GM19238 (cell line): ENCODE data around the gene SLC46A1.
"Not testable (repeated sequence)": the region's sequence is repeated elsewhere in the genome, so short reads cannot be mapped to it uniquely, and the experiment has no call there.

Experiments used
- DNase-seq: peaks from one replicate; pipeline ENCODE4 v3.0.0; 2011; ENCODE audit warnings: low spot score; ENCODE audit not compliant: insufficient read length

Gene SLC46A1

DNA sequence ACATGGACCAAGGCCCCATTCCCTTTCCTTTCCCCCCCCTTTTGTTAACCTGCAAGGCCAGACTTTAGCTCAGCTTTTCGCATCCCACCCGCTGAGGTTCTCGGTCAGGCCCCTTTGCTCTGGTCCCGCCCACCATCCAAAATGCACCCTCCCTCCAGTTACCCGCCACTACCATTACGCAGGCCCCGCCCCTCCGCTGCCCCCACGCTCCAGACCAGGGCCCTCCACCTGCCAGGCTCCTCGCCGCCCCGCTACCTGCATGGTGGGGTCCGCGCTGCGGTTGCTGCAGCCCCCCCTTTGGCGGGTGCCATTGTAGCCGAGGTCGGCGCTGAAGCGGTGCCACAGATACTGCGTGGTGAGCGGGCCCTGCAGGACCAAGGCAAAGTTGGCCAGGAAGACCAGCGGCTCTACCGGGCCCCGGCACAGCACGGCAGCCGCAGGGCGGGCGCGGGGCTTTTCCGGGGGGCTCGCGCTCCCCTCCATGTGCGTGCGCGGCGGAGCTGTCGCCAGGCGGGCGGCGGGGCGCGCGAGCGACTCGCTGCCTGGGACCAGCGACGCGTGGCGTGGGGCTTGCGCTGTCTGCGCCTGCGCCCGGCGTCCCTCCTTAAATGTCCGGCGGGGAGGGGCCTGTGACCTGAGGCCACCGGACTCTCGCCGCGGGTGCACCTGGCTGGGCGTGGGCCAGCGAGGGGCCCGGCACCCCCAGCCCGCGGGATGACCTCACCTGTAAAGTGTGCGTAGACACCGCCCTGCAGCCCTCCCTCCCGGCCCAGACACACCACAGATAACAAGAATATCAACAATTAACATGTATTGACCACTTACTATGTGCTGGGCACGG, at the start of gene SLC46A1:
Gene SLC46A1 (minus strand): TSS at position 581 of the 841 bp plus-strand sequence. CDS start 98 bp downstream, at position 483.
- DNase-seq: peak; percentile 61

DNA sequence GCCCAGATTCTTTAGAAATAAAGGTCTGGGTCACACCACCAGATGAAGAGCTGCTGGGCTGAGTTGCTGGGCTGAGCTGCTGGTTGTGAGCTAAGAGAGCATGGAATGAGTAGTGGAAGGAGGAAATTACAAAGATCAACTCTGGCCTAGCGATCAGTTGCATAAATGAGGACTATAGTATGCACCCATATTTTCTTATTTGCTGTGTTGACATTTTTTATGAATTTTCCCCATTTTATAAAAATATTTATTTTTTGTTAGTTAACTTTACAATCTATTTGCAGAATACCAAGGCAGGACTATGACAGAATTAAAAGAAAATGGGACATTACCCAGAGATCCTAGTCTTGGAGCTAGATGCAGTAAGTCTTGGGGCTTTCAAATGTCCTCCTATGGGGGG, 43.8 kb upstream of the SLC46A1 start:
- no peak for DNase-seq

DNA sequence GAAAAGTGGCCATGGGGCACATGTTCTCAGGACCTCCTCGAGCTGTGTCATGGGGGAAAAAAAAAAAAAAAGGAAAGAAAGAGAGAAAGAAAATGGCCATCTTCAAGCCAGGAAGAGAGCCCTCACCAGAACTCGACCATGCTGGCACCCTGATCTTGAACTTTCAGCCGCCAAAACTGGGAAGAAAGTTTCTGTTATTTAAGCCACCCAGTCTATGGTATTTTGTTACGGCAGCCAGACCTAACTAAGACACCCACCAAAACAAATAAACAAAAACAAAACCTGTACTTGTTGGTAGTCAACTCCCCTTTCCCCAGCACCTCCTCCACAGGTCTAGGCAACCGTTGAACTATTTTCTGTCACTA, 41.4 kb upstream of the SLC46A1 start:
- no peak for DNase-seq

DNA sequence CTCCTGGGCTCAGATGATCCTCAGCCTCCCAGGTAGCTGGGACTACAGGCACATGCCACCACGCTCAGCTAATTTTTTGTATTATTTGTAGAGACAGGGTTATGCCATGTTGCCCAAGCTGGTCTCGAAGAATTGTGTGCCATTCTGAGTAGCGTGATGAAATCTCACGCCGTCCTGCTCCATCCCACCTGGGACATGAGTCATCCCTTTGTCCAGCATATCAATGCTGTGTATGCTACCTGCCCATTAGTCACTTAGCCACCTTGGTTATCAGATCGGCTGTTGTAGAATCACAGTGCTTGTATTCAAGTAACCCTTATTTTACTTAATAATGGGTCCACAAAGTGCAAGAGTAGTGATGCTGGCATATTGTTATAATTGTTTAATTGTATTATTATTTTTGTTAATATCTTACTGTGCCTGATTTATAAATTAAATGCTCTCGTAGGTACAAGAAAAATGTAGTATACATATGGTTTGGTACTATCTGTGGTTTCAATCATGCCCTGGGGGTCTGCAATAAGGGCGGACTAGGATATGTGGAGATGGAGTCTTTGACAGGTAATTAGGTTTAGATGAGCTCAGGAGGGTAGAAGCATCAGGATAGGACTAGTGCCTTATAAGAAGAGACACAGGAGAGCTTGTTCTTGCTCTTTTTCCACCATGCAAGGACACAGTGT, 40.8 kb upstream of the SLC46A1 start:
- DNase-seq: no peak

DNA sequence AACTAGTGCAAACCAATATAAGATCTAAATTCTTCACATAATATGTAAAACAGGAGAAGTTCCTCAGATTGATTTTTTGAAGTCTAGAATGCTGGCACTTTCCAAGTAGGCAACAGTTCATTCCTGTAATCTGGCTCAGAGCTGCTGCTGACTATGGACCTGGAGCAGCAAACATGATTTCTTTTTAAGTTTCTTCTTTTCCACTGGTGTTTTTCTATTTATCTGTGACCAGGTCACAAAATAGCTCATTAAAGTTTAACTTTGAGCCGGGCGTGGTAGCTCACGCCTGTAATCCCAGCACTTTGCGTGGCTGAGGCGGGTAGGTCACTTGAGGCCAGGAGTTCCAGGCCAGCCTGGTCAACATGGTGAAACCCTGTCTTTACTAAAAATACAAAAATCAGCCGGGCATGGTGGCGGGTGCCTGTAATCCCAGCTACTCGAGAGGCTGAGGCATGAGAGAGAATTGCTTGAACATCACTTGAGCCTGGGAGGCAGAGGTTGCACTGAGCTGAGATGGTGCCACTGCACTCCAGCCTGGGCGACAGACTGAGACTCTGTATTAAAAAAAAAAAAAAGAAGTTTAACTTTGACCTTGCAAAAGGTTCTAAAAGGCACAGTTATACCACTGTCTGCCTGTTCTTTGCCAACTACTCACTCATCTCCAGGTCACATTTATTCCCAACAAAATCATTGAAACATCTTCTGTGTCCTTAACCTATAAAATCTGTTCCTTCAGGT, 38.1 kb upstream of the SLC46A1 start:
- no peak for DNase-seq

DNA sequence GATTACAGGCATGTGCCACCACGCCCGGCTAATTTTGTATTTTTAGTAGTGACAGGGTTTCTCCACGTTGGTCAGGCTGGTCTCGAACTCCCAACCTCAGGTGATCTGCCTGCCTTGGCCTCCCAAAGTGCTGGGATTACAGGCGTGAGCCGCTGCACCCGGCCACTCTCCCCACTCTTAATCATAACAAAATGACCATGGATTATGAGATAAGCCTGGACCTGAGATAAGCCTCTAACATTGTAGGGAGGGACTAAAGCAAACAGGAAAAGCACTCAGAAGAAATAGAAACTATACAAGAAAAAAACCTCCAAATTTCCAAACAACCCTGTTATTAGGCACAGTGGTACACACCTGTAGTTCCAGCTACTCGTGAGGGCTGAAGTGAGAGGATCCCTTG, 28.3 kb upstream of the SLC46A1 start:
- DNase-seq: not testable (repeated sequence)

DNA sequence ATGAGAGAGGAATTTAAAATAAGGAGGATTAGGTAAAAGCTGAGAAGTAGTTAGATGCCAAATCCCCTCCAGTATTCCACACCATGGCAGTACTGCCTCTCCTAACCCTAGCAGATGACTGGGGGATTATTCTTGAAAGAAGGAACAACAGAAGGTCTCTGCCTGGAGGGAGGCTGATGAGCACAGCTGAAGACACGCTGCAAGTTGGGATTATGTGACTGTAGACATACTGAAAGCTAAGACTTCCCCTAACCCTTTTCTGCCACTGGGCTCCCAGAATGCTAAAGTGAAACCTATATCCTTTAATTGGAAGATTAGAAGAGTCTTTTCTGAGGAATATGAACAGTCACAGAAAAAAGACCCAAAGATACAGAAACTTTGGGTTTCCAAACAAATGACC, 27.7 kb upstream of the SLC46A1 start:
- DNase-seq: no peak

DNA sequence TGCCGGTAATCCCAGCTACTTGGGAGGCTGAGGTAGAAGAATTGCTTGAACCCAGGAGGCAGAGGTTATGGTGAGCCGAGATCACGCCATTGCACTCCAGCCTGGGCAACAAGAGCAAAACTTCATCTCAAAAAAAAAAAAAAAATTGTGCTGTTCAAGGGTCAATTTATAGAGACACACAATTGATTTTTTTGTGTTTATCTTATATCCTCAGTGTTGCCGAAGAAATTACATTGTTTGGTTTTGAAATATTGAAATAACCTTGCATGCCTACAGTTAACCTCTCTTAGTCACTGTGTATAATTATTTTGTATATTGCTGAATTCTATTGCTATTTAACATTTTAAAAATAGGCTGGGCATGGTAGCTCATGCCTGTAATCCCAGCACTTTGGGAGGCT, 22.0 kb upstream of the SLC46A1 start:
- DNase-seq: not testable (repeated sequence)

DNA sequence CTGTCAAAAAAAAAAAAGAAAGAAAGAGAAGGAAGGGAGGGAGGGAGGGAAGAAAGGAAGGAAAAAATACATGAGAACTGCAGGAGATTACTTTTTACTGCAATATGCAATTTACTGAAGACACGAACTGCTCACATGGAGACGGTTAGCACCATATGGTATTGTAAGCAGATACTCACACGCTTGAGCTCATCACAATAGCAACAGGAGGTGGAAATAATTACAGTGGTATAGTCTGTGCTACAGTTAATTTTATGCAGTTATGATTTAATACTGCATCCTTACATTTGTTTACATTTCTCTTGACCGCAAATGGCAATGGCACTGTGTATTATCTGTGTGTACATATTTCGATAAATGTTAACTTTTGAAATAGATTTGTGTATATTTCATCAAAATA, 21.4 kb upstream of the SLC46A1 start:
- no peak for DNase-seq

DNA sequence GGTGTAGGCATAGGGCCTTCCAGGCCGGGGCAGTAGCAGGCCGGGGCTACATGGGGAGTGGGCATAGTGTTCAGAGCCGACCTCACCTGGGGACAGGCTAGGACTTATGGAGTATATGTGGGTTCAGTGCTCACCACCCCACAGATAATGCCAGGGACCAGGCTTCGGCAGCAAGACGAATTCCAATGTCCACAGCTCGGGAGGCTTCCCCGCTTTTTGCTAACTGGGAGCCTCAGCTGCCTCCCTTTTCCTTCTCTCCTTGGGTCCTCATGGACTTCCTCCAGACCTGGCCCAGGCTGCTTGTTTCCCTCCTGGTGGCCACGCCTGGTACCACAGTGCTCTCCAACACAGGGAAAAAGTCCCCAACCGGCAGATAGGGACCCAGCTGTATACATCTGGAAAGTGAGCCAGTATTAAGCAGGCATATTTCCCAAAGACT, 20.1 kb upstream of the SLC46A1 start:
- DNase-seq: no peak

DNA sequence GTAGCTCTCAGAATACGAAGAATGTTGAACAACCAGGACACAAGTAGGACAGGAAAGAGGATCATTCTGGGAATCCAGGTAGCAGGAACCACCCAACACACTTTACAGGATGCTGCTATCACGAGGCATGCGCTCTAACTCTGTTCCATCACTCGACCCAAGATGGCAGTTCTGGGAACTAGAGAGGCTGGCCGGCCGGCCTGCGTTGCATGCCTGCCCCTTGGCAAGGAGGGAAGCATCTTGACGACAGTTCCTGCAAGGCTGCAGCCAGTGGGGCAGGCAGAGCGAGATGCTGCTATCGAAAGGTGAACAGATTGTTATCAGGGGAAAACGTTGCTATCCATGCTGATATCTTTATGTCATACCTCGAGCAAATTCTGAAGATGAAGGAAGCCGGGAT, 19.2 kb upstream of the SLC46A1 start:
- no peak for DNase-seq

DNA sequence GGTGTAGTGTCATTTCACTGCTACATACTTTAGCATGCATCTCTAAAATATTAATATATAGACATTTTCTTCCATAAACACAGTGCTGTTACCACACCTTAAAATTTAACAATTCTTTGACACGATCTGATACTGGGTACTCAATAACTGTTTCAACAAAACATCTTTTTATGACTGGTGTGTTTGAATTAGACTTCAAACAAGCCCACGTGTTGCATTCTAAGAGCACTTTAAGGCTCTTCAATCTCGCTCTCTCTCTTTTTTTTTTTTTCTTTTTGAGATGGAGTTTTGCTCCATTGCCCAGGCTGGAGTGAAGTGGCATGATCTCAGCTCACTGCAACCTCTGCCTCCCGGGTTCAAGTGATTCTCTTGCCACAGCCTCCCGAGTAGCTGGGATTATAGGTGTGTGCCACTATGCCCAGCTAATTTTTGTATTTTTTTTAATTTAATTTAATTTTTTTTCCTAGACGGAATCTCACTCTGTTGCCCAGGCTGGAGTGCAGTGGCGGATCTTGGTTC, 15.8 kb upstream of the SLC46A1 start:
- no peak for DNase-seq

DNA sequence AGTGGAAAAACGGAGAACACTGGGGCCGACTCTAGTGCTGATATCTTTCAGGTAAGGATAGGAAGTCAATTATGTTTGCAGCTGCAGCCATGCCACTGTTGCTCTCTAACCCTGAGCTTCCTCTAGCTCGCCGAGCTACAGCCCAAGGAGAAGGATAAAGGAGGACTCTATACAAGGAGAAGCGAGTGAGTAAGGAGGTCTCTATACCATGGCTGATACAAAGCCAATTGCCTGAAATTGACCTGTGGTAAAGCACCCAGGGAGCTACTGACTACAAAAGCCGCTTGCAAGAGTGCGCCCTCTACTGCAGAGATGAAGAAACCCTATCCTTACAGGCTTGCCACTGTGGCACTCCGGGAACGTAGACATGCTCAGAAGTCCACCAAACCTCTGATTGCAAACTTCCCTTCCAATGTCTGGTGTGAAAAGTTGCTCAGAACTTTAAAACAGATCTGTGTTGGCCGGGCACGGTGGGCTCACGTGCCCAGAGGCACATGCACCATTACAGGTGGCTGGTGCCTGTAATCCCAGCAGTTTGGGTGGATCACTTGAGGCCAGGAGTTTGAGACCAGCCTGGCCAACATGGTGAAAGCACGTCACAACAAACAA, 10.8 kb upstream of the SLC46A1 start:
- no peak for DNase-seq

DNA sequence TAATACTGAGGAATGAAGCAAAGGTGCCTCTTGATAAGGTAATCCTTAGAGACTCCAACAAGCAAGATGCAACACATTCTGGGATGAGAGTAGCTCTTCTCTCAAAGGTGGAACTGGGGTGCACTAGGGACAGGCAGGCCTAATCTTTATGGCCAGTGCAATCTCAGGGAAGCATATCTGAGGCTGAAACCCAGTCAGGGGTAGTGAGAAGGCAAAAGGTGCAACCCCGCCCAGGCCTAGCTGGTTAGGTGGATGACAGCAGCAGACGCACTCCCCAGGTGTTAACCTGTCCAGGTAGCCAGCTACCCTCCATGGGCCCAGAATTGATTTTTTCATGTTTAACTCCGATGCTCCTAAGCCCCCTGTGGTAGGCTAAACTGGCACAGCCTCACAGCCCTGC, 9.9 kb upstream of the SLC46A1 start:
- no peak for DNase-seq

DNA sequence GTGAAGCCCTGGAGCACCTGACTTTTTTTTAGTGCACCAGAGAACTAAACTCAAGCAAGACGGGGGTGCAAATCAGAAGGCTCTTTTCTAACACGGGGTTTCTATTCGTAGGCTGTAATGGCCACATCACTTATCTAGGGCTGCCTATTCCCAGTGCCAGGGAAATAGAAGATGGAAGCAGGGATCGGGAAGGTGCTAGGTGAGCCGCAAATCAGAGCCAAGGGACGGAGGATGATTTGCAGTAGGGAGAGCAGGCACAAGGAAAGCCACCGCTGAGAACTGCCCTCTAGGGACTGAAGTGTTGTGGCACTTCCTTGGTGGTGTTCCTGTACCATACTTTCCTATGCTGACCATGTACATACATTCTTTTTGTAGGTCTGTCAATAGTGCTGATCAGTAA, 7.8 kb upstream of the SLC46A1 start:
- no peak for DNase-seq

DNA sequence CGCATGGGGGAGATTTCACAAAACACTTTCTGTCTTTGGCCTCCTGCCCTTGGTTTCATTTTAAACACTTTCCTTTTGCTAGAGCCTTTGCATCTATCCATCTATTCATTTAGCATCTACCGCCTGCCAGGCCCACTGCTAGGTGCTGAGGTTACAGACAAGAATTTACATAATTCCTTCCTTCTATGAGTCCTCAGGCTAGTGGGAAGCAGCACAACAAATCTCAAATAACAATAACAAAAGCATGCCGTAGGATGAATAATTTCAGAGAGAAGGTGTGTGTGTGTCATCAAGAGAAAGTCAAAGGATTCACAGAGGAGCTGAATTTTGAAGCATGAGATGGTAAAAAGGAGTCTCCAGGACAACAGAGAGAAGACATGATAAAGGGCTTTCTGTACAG, 6.1 kb upstream of the SLC46A1 start:
- no peak for DNase-seq

DNA sequence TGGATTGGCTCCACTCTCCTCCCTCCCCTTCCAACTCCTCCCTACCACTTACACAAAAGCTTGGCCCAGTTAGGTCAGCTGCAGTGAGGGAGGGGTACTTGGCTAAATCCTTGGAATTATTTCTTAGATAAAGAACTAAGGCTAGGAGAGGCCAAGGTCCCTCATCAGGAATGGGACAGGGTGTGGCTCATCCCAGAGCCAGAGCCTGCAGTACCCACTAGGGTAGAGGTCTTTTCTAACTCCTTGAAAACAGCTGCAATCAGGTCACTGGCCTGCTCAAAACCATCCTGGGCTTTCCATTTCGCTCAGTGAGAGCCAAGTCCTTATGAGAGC, 1.9 kb upstream of the SLC46A1 start:
- DNase-seq: no peak

DNA sequence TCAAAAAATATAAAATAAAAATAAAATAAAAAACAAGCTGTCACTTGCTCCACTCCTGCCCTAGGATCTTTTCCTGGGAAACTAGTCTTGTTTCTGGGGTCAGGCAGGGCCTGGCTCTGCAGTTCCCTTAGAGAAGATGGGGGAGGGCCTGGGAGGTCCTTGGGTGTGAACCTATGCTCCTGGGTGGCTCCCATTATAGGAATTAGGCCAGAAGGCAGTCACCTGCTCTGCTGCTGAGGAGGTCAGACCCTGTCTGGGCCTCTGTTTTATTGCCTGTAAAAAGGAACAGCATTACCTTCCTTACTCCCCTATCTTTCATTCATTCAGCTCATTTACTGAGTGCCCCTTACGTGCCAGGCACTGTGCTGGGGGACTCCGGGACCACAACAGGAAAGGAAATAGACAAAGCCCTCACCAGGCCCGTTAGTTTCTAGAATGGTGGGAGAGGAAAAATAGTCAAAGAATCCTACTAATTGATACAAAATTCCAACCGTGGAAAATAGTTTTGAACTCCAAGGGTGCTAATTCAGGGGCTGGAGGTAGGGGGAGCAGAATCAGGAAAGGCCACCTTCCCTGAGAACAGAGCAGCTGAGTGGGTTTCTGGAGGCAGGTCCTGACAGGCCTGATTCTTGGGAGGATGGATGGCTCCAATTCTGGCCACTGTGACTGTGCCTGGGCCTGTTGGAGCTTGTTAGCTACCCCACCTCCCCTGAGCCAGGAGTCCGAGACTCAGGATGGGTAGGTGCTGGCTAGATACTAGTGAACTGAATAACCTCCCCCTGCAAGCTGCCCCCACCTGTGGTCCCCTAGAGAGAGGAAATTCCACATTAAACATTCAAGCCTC, 1.3 kb upstream of the SLC46A1 start:
- no peak for DNase-seq

DNA sequence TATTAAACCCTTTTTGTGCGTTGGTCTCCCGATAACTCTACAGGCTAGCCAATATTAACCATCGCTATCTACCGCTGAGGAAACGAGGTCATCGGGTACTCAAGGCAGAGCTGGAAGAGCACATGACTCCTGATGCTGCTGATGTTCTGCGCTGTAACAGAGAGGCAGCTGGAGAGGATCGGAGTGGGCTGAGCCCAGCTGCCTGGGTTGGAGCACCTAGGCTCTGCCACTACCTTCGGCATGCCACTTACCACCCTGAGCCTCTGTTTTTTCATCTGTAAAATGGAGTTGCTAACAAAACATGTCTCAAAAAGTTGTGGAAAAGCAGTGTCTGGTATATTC, 432 bp upstream of the SLC46A1 start:
- no peak for DNase-seq

DNA sequence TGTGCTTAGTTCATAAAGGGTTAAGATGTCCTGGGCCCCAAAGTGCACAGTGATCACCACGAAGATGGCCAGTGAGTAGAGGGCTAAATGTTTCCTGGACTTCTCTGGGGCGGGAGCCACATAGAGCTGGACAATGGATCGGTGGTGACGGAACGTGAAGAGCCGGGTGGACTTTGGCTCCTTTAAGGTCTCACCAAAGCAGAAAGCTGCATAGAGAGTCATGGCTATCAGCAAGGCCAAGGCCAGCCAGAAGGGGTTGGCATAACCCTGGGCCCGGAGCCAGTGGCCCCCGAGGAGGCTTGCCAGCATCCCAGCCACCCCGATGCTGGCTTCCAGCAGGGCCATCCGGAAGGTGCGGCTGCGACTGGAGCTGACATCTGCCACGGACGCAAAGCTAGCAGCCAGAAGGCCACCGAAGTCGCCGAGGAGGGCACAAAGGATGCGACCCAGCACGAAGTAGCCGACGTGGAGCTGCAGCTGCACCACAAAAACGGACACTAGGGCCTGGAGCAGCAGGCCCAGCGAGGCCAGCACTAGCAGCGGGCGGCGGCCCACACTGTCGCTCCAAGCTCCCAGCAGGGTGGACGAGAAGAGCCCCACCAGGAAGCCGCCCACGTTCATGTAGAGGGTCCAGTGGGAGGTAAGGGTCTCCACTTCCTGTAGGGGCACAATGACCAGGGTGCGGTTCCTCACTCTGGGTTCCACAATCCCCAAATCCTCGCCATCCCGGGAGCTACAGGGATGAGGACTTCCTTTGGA, 1.0 kb downstream of the SLC46A1 start:
- no peak for DNase-seq
